Activated T-helper 1 cell treated with anti-CD3 and anti-CD28 coated beads, Interleukin-12 subunit alpha, Interleukin-12 subunit beta, Interleukin-2, Interleukin-4 antibody, amounts not matched to agents 30 ng/mL and 10 ng/mL and 1 ng/mL, durations not matched to agents 14 hours and 24 hours and 36 hours (primary cell): ENCODE data around the gene ACR. TPM values are rescaled to one million over a fixed set of nuclear protein-coding genes. Genes with fewer than 3 reads are reported as not detected.

ENCODE experiments used
- total RNA-seq: library from RNA; stranded (reverse); gene quantifications from 2 replicates; pipeline ENCODE4 v1.2.3, GENCODE V29; 2022

The ACR gene
- total RNA-seq, 1 donor from 2014 or later = not detected

Other genes with a start within 250 kb of the ACR start
- gene LMF2, start 230.5 kb upstream of the ACR start, total RNA-seq = 79.5 and 81.2 TPM in 2 replicates
- gene NCAPH2, start 230.0 kb upstream of the ACR start, total RNA-seq = 133 and 134 TPM in 2 replicates
- 8.7 and 14.8 TPM in 2 replicates for gene SCO2, start 212.6 kb upstream of the ACR start, total RNA-seq
- gene TYMP, start 208.2 kb upstream of the ACR start, total RNA-seq = 57.2 and 59.9 TPM in 2 replicates
- gene KLHDC7B, start 192.3 kb upstream of the ACR start, total RNA-seq = 5.5 TPM in 2 replicates
- gene SYCE3, start 175.3 kb upstream of the ACR start, total RNA-seq = 0.83 TPM in 1 of 2 replicates, not detected in the other
- gene CPT1B, start 159.8 kb upstream of the ACR start, total RNA-seq = 65.6 and 68.2 TPM in 2 replicates
- gene CHKB, start 155.4 kb upstream of the ACR start, total RNA-seq = 81.0 and 88.7 TPM in 2 replicates
- 0.08 and 0.17 TPM in 2 replicates for gene MAPK8IP2, start 137.4 kb upstream of the ACR start, total RNA-seq
- 26.2 and 27.3 TPM in 2 replicates for gene ARSA, start 110.1 kb upstream of the ACR start, total RNA-seq
- gene SHANK3, start 65.4 kb upstream of the ACR start, total RNA-seq = 0.05 and 0.10 TPM in 2 replicates
- gene RABL2B, start 45.4 kb downstream of the ACR start, total RNA-seq = 30.7 and 41.3 TPM in 2 replicates